Effector memory CD8-positive, alpha-beta T cell (primary cell): ENCODE data around the gene NTN3.
A peak's percentile ranks its signal among the peaks of the same experiment; 100 is the strongest.

Experiments used
- ATAC-seq: fragments of 150-1000 bp; cut with Tn5 transposase; replicated peaks from 2 replicates; pipeline ENCODE4 v1.10.0; 2021; ENCODE audit warnings: mild to moderate bottlenecking, moderate library complexity
- DNase-seq, 3 experiments: peaks; one replicate each; pipeline ENCODE4 v3.0.0; 2021
- H3K27ac Mint-ChIP-seq, 2 donors: one replicate each; pipeline ENCODE4 v1.8.0; 2022; ENCODE audit warnings: mild to moderate bottlenecking in 2 of 2, mixed read lengths in 2 of 2, moderate library complexity in 2 of 2
- H3K27me3 Mint-ChIP-seq, 2 donors: one replicate each; pipeline ENCODE4 v1.8.0; 2022; ENCODE audit warnings: mixed read lengths in 2 of 2
- H3K36me3 Mint-ChIP-seq: one replicate; pipeline ENCODE4 v1.8.0; 2022; ENCODE audit warnings: mild to moderate bottlenecking, moderate library complexity, mixed read lengths; ENCODE audit not compliant: insufficient read depth
- H3K4me1 Mint-ChIP-seq, 2 donors: one replicate each; pipeline ENCODE4 v1.8.0; 2022; ENCODE audit warnings: low read depth in 2 of 2, mixed read lengths in 2 of 2
- H3K4me3 Mint-ChIP-seq, 2 donors: one replicate each; pipeline ENCODE4 v1.8.0; 2022; ENCODE audit warnings: mild to moderate bottlenecking in 2 of 2, mixed read lengths in 2 of 2, moderate library complexity in 2 of 2
- H3K9me3 Mint-ChIP-seq, 2 donors: one replicate each; pipeline ENCODE4 v1.8.0; 2022; ENCODE audit warnings: mixed read lengths in 2 of 2

The NTN3 gene

GRCh38 chr16:2505695-2506094 is 34.6 kb downstream of the NTN3 start:
- Mint-ChIP-seq H3K9me3 (no peaks in the 10 kb centered on the region), H3K4me1 (peaks cover 0 to 2% of the 10 kb centered on the region in 2 donors), H3K4me3 (no peak overlapping the region), H3K27me3 (no peaks in the 10 kb centered on the region), H3K27ac (no peak overlapping the region), H3K36me3 (peaks cover 6% of the 10 kb centered on the region)
- DNase-seq (no peak), ATAC-seq (no peak)

- Mint-ChIP-seq H3K9me3 (no peaks in the 10 kb centered on the region), H3K36me3 (peaks cover 6% of the 10 kb centered on the region), H3K4me3 (no peak overlapping the region), H3K4me1 (peaks cover 0 to 2% of the 10 kb centered on the region in 2 donors), H3K27ac (no peak overlapping the region), H3K27me3 (no peaks in the 10 kb centered on the region)
- no peak for DNase-seq
- ATAC-seq: peak; percentile 44
Measured at GRCh38 chr16:2507052-2507659, 36.1 kb downstream of the NTN3 start.

- Mint-ChIP-seq H3K27ac (no peak overlapping the region), H3K36me3 (peaks cover 7% of the 10 kb centered on the region), H3K4me3 (no peak overlapping the region), H3K9me3 (no peaks in the 10 kb centered on the region), H3K27me3 (no peaks in the 10 kb centered on the region), H3K4me1 (peaks cover 3 to 6% of the 10 kb centered on the region in 2 donors)
- ATAC-seq: peak; percentile 12
- DNase-seq: no peak
Measured at GRCh38 chr16:2507665-2508064, 36.6 kb downstream of the NTN3 start.

GRCh38 chr16:2508722-2509400 is 37.8 kb downstream of the NTN3 start:
- H3K36me3 Mint-ChIP-seq: peaks cover 14% of the 10 kb centered on the region
- ATAC-seq (no peak), DNase-seq (no peak)
- no peak overlapping the region for H3K4me3 Mint-ChIP-seq
- no peaks in the 10 kb centered on the region for H3K27me3 Mint-ChIP-seq
- no peaks in the 10 kb centered on the region for H3K9me3 Mint-ChIP-seq
- H3K4me1 Mint-ChIP-seq: peaks cover 10 to 14% of the 10 kb centered on the region in 2 donors
- no peak overlapping the region for H3K27ac Mint-ChIP-seq

GRCh38 chr16:2511128-2511800 is 40.2 kb downstream of the NTN3 start:
- Mint-ChIP-seq H3K27ac (peak overlapping the region in 1 of 2 donors; percentile 38), H3K27me3 (no peaks in the 10 kb centered on the region), H3K9me3 (no peaks in the 10 kb centered on the region), H3K36me3 (peaks cover 35% of the 10 kb centered on the region), H3K4me3 (no peak overlapping the region), H3K4me1 (peaks cover 23 to 32% of the 10 kb centered on the region in 2 donors)
- DNase-seq (no peak), ATAC-seq (no peak)

GRCh38 chr16:2511996-2512734 is 41.1 kb downstream of the NTN3 start:
- Mint-ChIP-seq H3K9me3 (no peaks in the 10 kb centered on the region), H3K4me1 (peaks cover 32 to 41% of the 10 kb centered on the region in 2 donors), H3K36me3 (peaks cover 44% of the 10 kb centered on the region), H3K27ac (peak overlapping the region; percentile 96), H3K4me3 (peak overlapping the region; percentile 88 to 90), H3K27me3 (no peaks in the 10 kb centered on the region)
- DNase-seq: no peak
- ATAC-seq: no peak

GRCh38 chr16:2512735-2513404 is 41.8 kb downstream of the NTN3 start:
- Mint-ChIP-seq H3K36me3 (peaks cover 48% of the 10 kb centered on the region), H3K9me3 (no peaks in the 10 kb centered on the region), H3K4me1 (peaks cover 37 to 47% of the 10 kb centered on the region in 2 donors), H3K27ac (peak overlapping the region; percentile 96), H3K27me3 (no peaks in the 10 kb centered on the region), H3K4me3 (peak overlapping the region; percentile 88 to 90)
- ATAC-seq (peak; percentile 9), DNase-seq (peak in 2 of 3 experiments; percentile 41 to 46)

GRCh38 chr16:2513405-2514332 is 42.6 kb downstream of the NTN3 start, which contains the start of gene ATP6V0C:
Gene ATP6V0C (plus strand): TSS chr16:2513952. CDS start chr16:2514104, 152 bp downstream.
- Mint-ChIP-seq H3K27ac (peak within 1 kb of the TSS; percentile 96), H3K9me3 (no peaks in the 10 kb centered on the region)

GRCh38 chr16:2514333-2515179 is 43.5 kb downstream of the NTN3 start:
- Mint-ChIP-seq H3K9me3 (no peaks in the 10 kb centered on the region), H3K4me1 (peaks cover 46 to 58% of the 10 kb centered on the region in 2 donors), H3K27me3 (no peaks in the 10 kb centered on the region), H3K4me3 (peak overlapping the region; percentile 91), H3K36me3 (peaks cover 62% of the 10 kb centered on the region), H3K27ac (peak overlapping the region; percentile 96)
- ATAC-seq (peak; percentile 19), DNase-seq (peak in 2 of 3 experiments; percentile 36 to 40)

More at GRCh38 chr16:2513405-2514332, 42.6 kb downstream of the NTN3 start, which contains the start of gene ATP6V0C:
- Mint-ChIP-seq H3K36me3 (peaks cover 54% of the 10 kb centered on the region), H3K4me1 (peaks cover 40 to 50% of the 10 kb centered on the region in 2 donors), H3K4me3 (peak within 1 kb of the TSS; percentile 91), H3K27me3 (no peaks in the 10 kb centered on the region)
- peak; percentile 82 for ATAC-seq
- DNase-seq: peak; percentile 87 to 90 (median 89)

GRCh38 chr16:2515180-2515851 is 44.2 kb downstream of the NTN3 start:
- peaks cover 51 to 62% of the 10 kb centered on the region in 2 donors for H3K4me1 Mint-ChIP-seq
- peak overlapping the region; percentile 91 for H3K4me3 Mint-ChIP-seq
- H3K27ac Mint-ChIP-seq: peak overlapping the region; percentile 96
- peaks cover 70% of the 10 kb centered on the region for H3K36me3 Mint-ChIP-seq
- DNase-seq: no peak
- no peak for ATAC-seq
- H3K9me3 Mint-ChIP-seq: no peaks in the 10 kb centered on the region
- no peaks in the 10 kb centered on the region for H3K27me3 Mint-ChIP-seq
